ENCODE data around the gene UXS1.

DNA sequence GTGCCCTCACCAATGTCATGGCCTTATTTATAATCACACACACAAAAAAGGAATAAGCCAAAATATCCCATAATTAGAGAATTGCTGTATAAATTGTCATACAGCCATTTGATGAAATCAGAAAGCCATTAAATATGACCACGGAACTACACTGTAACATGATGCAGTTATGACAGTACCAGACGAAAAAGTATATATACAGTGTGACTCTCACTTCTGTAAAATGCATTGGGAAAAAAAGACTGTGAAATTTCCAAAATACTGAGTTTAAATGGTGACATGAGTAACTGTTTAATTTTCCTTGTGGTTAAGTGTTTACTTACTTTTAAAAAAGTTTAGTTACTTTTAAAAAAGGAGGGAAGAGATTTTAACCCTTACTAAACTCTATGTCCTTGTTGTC, 25.4 kb downstream of the UXS1 start:
- TF ChIP-seq, protein P1, sequence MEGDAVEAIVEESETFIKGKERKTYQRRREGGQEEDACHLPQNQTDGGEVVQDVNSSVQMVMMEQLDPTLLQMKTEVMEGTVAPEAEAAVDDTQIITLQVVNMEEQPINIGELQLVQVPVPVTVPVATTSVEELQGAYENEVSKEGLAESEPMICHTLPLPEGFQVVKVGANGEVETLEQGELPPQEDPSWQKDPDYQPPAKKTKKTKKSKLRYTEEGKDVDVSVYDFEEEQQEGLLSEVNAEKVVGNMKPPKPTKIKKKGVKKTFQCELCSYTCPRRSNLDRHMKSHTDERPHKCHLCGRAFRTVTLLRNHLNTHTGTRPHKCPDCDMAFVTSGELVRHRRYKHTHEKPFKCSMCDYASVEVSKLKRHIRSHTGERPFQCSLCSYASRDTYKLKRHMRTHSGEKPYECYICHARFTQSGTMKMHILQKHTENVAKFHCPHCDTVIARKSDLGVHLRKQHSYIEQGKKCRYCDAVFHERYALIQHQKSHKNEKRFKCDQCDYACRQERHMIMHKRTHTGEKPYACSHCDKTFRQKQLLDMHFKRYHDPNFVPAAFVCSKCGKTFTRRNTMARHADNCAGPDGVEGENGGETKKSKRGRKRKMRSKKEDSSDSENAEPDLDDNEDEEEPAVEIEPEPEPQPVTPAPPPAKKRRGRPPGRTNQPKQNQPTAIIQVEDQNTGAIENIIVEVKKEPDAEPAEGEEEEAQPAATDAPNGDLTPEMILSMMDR (conservative IDR thresholded peaks at IDR 0.05; ENCODE audit: low read length), result no peak
- TF ChIP-seq EZH2phosphoT487 (IDR thresholded peaks at IDR 0.05; ENCODE audit: borderline replicate concordance, low read depth, low read length), result no peak
